IPS-11a (cell line): ENCODE measurements around the gene SSBP3.

Experiments
- H3K4me3 ChIP-seq: one replicate; pipeline ENCODE4 v1.5.1; 2013; ENCODE audit warnings: low read depth, low read length, control low read depth

SSBP3 gene

DNA sequence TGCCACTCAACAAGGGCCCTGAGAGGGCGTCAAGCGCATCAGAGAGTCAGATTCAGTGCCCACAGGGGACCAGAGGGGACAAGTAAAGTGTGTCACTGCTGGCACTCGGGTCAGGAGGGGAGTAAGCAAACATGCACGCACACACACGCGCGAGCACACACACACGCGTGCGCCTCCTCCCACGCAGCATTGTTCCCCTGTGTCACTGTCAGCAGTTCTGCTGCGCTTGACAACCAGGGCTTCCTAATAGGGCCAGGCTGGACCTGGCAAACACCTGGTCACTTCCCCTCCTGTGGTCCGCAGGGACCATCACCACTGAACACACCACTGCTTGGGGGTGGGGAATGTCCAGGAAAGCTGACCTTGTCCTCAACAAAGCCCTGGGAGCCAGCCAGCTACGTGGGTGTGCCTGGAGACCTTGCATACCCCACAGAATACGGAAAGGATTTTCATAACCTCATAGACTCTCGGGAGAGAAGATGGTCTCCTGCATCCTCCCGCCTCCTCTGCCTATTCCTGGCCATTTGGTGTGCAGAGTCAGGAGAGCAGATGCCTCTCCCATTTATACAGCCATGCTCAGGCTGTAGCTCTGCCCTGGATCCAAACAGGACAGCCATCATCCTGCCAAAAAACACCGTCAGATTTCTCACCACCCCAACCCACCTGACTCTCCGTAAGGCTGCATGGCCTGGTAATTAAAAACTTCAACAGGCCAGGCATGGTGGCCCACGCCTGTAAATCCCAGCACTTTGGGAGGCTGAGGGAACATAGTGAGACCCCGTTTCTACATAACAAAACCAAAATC lies 73.2 kb downstream of the SSBP3 start:
- H3K4me3 ChIP-seq, result no peak overlapping the region

DNA sequence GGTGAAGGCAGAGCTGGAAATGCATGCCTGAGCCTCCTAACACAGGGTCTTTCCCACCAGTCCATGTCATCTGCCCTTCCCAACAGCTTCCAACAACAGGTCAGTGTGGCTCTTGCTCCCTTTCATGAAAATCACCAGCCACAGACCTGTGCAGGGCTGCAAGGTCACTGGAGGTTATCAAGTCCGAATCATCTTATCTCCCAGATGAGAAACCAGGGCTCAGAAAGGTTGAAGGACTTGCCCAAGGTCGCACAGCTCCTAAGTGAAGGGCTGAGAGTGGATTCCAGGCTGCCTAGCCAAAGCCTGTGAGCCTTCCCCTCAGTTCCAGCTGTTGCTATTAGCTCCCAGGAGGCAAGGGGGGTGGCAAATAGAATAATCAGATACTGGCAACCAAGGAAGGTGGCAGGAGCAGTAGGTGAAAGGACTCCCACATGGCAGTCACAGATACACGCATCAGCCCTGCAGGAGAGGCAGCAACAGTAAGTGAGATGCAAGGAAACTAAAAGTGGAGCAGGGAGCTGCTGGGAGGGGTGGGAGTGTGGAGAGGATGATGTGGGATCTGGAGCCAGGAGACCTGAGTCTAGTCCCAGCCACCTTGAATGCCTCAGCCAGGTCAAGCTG lies 74.2 kb downstream of the SSBP3 start:
- no peak overlapping the region for H3K4me3 ChIP-seq

DNA sequence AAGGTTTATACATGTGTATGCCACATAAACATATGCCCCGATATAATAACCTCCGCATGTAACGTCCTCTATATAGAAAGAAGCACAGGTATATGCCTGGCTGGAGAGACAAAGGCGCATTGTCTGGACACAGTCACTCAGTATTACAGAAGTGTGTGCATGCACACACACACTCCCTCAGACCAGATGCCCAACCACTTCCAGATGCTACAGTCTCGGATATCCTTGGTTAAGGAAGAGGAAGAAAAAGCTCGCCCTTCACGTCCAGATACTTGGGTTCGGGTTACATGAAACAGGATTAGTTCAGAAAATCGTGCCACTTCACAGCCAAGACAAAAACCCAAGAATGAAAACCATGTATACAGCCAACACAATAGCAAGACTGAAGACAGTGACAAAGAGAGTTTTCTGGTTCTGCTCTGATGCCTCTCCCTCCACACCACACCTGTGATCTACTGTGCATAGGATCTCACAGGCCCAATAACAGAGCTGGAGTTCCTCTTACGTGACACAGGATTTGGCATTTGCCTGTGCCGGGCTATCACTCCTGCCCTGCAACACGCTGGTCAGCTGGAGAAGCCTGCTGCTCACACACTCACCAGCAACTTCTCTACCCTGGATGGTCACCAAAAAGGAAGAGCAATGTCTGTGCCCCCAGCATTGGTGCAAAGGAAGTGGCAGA lies 75.0 kb downstream of the SSBP3 start:
- no peak overlapping the region for H3K4me3 ChIP-seq

DNA sequence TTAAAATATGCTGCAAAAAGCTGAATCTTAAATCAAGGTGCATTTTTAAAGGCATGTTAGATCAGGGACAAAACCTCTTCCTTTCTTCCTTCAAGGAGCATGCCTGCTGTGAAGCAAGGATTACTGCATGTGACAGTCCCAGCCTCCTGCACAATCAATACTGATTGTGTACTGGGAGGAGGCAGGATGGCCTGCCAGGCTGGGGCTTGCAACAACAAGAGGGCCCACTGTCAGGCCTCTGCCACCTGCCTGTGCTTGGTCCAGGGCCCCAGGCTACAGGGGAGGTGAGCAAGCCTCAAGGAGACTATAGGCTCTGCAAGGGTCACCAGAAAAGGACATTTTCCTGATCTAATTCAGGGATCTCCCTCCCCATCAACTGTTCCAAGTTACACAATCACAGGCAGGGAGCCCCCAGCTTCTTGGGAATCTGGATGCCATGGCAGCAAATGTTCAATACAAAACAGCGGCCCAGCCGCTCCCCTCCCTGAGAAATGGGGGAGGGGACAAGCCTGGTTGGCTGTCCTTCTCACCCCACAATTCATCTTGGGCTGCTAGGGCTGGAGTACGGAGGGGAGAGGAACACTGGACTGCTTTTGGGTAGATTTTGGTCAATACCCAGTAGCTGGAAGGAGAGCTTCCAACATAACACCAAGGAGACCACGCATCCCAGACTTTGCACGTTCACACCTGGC lies 76.7 kb downstream of the SSBP3 start:
- H3K4me3 ChIP-seq, result no peak overlapping the region

DNA sequence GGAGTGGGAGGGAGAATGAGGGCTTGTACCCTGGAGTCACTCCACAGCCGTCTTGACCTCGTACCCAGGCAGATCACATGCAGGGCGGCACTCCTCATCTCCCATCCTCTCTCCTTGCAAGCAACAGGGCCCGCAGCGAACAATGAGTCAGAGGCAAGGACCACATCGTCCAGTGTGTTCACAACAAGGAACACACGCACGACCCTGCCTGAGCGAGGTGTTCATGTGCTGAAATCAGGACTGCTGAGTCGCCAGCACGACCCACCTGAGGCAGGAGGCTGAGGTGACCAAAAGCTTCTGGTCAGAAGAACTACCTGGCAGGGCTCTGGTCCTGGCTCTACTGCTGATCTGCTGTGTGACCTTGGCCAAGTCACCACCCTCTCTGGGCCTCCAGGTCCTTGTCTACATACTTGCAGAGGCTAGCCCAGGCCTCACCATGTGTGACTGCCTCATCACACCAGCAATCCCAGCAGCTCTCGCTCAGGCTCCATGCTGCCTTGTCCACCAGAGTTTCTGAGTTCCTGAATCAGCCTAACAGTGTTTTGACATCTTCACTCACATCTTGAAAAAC lies 78.0 kb downstream of the SSBP3 start:
- H3K4me3 ChIP-seq, result no peak overlapping the region

DNA sequence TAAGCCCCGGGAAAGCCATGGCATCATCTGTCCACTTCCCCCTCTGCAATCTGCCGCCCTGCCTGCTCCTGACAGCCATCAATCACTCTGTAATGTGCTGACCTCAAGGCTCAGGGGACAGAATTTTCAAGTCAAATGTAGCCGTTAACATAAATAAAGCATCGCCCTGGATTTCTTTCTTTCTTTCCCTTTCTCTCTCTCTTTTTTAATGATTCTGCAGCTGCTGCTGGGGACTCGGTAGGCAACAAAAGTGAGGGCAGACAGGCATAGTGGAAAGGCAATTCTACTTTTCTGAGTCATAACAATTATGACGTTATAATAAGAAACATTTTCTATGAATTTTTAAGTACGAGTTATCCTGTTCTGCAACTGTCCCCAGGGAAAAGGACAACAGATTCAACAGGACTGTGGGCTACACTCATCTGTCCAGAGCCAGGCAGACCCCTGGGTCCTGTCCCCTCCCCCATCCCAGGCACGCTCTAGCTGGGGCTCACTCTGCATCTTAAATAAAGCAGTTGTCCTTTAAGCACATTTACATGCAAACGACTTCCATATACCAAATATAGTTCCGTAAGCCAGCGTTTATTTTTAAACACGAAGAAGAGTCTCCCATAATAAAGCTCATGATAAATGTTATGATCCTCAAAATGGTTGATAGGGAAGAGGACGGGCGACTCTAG lies 78.7 kb downstream of the SSBP3 start:
- H3K4me3 ChIP-seq, result no peak overlapping the region

DNA sequence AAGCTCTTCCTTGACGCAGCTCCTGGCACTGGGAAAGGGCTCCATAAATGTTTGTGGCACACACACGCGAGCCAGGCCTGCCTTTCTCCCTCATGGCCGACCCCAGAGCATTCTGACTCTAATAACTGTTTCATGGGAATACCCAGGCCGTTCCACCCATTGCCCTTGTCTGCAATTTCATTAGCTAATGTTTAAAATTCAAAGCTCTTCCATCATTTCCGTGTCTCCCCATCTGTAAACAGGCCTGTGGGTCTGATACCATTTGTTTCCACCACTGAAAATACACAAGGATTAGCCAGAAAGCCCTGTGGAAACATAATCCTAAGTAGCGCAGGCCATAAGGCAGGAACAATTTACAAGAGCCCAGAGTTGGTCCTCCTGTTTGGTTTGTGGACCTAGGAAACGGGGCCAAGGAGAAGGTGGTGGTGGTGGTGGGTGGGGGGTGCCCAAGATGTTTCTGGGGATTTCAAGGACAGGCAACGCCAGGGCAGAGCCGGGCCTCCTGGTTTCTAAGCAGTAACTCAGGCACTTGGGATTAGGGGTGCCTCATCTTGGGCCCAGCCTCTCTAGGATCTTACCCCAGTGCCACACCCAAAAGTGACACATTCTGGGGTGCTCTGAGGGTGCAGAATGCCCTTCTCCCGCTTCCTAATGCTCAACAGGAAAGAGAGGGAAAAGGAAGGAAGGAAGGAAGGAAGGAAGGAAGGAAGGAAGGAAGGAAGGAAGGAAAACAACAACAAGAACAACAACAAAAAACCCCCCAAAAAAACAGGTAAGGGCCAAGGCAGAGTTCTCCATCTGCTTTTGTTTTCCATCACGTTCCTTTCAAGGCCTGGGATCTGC lies 79.4 kb downstream of the SSBP3 start:
- no peak overlapping the region for H3K4me3 ChIP-seq

DNA sequence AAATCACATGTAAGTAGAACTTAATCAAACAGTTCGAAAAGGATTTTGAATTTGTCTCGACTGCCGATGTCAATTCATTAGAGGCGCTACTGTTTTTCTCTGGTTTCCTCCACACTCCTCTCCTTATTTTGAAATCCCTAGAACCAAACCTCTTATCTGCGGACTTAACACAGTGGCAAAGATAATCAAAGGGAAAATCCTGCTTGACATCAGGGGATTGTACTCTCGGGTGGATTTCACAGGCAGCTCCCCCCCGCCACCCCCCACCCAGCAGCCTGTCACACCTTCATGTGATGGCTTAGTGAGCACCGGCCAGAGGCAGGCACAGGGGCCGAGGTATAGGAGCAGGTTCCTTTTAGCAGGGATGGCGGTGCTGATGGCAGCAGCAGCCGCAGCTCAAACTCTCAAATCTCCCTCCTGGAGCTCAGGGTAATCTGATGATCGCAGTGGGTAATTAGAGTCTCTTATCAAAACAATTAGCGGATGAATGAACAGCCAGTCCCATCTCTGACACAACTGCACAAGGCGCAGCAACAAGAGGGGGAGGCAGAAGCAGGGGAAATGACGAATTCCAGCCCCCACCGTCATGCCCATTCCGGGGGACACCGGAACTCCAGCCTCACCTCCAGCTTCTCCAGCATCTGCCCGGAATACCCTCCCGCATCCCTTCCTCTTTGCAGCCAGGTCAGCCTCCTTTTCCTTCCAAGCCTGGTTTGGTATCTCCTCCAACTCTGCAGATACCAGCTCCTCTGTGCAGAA lies 80.3 kb downstream of the SSBP3 start:
- no peak overlapping the region for H3K4me3 ChIP-seq

DNA sequence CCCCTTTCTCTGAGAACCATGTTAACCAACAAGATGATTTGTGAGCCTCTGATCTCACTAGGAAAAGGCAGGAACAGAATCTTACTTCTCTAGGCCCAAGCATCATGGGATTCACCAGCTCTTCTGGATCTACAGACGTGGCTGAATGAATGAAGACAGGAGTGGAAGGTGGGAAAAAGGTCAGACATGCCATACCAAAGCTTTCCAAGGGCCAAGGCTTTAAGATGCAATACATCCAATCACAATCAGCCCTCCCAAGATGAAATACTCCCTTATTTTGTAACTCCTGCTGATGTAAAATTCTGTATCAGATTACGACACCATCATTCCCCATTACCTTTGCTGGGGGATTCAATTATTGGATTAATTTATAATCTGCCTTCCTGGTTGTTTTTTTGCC lies 80.9 kb downstream of the SSBP3 start:
- H3K4me3 ChIP-seq, result no peak overlapping the region

DNA sequence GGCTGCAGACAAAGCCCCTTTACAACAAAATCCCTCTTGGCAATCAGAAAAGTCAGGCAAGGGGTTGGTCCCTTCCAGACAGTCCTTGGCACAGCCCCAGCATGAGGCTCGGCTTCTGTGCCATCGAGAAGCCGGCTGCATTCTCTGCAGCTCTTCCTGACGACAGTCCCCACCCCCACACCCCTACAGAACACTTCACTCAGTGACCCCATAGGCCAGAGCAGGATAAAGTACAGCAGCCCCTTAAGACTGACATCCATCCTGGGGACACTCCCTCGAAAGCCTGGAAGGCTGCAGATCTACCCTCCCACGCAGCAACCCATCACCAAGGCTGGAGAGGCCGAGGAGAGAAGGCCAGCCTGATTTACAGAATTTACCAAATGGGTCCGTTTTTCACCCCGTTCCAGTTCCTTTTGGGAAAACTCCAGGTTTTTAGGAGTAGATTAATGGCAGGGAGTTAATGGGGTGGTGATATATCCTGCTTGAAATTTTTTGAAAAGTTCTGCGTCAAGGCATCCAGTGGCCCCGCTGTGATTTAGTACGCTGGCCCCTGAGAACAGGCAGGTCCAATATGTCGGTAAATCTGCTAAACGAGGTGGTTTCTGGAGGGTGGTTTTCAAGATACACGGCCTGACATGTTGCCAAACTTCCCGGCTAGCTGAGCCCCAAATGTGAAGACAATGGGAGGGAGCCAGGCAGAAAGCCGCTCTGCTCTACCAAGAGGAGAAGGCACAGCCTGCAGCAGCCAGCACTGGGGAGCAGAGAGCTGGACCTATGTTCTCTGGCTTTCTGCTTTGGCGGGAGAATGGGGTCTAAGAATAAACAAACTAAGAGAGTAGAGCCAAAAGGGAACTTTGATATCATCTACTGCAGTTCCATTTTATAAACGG lies 81.7 kb downstream of the SSBP3 start:
- no peak overlapping the region for H3K4me3 ChIP-seq

DNA sequence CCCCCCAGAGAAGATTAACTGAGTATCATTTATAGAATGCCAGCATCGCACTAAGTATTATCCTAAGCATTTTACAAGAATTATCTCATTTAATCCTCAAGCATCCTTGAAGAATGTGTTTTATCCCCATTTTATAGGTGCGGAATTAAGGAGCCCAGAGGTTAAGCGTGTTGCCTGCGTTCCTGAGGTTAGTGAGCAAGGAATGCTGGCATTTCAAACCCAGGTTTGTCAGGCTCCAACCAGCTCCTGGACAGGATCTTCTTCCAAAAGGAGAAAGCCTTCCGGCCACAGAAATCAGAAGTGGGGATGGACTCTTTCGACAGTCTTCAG lies 82.3 kb downstream of the SSBP3 start:
- H3K4me3 ChIP-seq, result no peak overlapping the region

DNA sequence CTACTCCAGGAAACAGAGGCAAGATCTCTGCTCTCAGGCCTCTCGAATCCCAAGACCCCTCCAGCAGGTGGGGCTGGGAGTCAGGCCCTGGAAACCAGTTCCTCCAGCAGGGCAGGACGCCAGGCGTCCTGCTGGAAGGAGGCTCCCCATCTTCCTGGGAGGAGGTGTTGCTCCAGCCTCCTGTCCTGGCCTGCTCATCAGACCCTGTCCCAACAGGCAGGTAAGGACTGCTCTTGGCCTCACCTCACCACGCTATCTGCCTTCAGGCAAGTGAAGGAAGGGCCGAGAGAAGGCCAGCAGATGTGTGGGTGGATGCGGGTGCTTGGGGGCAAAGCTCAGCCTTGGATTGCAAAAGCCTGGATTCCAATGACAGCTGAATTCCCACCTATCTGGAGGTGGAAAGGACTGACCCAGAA lies 82.9 kb downstream of the SSBP3 start:
- no peak overlapping the region for H3K4me3 ChIP-seq

DNA sequence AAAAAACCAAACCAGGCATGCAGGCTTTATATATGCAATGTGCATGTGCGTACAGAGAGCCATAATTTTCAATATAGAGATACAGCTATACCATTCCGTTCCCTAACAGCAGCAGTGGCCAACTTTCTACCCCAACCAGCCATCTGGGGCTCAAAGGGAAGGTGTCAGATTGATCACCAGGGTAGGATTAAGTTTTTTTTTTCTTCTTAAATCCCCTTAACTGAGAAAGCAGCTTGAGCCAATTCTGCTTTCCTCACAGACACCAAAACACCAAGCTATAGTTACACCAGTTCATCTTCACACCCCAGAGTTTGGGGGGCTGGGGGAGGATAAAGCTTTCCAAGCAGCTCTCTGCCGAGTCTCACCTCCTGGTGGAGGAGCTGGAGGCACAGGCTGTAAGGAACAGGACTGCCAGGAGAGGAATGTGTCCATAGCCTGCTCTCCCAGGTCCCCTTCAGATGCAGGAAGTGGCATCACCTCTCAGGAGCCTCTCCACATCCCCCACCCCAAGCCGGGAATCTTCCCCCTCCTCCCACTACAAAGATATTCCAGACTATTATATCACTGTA lies 87.9 kb downstream of the SSBP3 start:
- H3K4me3 ChIP-seq, result no peak overlapping the region

DNA sequence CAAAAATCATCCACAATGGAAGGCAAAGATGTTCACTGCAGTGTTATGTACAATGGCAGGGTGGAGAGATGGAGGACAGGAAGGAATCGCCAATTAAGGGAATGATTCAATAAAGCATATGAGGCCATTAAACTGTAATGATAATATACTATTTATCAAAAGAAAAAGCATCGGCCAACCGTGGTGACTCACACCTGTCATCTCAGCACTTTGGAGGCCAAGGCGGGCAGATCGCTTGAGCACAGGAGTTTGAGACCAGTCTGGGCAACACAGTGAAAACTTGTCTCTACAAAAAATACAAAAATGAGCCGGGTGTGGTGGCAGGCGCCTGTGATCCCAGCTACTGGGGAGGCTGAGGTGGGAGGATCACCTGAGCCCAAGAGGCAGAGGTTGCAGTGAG lies 89.1 kb downstream of the SSBP3 start:
- no peak overlapping the region for H3K4me3 ChIP-seq

DNA sequence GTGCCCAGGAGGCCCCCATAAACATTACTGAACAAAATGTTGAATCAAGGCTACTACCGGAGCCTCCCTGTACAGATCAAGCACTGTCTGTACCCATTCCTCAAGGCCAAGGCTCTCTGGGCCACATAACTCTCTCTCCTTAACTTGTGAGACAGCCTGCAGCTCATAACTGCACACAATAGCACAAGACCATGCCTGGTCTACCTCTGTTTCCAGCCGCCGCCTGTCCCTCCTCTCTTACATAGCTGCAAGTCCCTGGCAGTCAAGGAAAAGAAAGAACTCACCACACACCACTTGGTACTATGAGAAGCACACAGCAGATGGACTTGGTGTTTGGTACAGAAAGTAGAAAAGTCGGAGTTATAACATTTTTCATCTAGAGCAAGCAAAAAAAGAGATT lies 91.1 kb downstream of the SSBP3 start:
- no peak overlapping the region for H3K4me3 ChIP-seq

DNA sequence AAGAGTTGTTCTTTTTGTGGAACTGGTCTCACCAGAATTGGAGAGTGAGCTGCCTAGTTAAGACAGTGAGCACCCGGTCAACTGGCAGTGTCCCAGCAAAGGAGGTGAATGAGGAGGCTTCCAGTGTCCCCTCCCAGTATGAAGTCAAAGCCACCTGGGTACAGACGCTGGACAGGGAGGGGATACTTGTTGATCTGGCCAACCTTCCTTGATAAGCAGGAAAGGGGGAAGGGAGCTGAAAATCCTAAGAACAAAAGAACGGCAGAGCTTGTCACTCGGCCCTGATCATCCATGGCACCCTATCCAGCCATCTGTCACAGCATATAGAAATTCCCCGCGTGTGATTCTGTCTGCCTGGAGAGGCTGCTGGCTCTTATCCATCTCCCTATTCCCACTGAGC lies 91.5 kb downstream of the SSBP3 start:
- no peak overlapping the region for H3K4me3 ChIP-seq

DNA sequence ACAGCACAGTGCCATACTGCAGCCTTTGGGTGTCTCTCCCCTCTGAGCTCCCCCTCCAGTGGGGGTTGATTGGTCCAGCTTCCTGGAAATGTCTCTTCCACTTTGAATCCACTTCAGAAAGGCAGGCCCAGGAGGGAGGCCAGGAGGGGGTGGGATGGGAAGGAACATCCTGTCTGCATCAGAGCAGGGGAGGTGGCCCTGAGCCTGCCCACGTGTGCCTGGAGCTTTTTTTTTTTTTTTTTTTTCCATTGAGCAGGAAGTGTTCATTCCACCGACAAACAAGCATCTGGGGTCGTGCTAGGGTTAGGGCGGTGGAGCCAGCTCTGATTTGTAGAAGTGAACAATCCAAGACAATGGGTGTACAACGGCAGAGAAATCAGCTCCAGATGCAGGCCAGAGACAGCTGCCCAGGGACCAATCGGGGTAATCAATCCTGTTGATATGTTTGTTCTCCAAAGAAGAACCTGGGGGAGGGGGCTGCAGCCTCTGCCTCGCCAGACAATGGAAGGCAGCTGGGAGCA lies 93.3 kb downstream of the SSBP3 start:
- H3K4me3 ChIP-seq, result no peak overlapping the region

DNA sequence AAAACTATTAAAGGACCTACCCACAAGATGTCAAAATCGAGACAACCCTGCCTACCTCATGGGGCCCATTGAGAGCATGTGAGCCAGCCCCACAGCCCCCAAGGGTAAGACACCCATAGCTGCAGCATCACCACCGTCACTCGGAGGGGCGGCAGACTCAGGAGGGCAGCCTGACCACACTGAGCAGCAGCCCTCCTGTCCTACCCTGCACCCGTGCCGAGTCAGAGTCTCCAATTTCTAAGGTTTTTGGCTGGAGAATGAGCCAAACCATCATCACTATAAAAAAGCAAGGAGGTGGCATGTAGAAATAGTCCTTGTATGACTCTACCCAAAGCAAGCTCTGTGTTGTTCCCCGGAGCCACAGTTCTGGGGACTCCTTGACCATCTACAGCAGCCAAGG lies 94.7 kb downstream of the SSBP3 start:
- no peak overlapping the region for H3K4me3 ChIP-seq
